ENCODE data around the gene PEX19. TPM values are rescaled to one million over a fixed set of nuclear protein-coding genes. Genes with fewer than 3 reads are reported as not detected.

The PEX19 gene
- total RNA-seq (2022; extraction: Qiagen RNA extraction) = 20.8 to 25.2 TPM (median 23.4 TPM) in 5 replicates

DNA sequence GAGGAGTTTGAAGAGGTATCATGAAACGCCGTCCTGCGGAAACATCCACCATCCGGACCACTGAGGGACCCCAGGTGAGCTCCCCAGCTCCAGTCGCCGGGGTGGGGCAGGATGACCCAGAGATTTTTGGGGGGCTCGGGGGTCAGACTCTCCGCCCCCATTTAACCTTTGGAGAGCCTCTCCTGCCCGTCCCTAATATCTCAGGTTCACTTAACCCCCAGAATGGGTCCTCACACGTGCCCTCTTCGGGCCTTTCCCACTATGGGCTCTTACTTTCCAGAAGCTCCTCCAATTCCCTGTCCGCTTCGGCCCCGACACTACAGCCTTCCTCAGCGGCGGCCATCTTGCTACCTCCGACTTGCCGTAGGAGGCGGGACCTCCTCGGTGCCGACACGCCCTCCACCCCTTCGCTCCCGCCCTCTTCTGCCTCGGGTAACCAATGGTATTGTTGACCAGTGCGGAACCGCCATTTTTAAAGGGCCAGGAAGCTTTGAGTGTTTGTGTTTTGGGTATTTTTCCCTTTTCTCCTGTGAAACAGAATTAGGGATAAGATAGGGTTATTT lies at the start of gene PEX19:
TSS of gene PEX19 (minus strand) at position 352 of the 563 bp plus-strand sequence. CDS start at position 343, 9 bp downstream.

DNA sequence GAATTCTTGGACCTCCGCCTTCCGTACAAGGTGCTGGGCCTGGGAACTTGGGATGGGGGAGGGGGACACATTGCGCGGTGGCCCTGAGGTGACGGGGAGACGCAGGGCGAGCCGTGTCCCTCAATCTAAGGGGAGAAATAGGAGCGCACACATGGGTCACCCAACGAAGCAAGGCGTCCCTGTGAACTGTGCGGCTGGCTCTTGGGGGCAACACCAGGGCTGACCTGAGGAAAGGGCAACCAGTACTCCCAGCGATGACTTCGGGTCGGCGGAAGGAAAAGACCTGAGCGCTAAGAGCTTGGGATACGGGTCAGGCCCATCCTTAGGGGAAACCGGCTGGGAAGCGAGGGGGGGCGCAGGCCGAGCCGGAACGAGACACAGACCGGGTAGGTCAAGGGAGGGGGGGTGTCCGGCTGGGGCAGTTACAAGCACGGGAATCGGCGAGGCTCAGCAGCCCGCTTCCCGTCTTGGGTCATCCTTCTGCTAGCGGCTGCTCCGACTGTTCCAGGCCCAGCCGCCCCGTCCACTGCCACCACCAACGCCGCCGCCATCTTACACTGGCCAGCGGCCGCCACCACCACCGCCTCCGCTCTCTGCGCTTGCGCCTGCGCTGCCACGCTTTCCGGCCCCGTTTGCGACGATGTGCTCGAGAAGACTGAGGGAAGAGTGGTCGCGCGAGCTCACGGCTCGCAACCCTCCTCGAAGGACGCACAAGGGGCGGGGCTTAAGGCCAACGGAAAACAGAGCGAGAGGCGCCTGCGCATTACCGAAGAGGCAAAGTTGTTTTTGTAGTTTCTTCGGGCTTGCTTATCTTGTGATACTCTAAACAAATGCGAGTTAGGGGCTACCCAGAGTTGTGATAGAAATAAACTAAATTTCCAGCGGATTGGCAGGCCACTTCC lies 22.8 kb downstream of the PEX19 start, which contains the start of gene DCAF8:
TSS of gene DCAF8 (minus strand) at position 657 of the 902 bp plus-strand sequence. CDS start 18,541 bp downstream, outside the sequence.

Other genes with a start within 250 kb of the PEX19 start
- not detected in 5 replicates for gene KCNJ10, start 215.0 kb downstream of the PEX19 start, total RNA-seq (2022; extraction: Qiagen RNA extraction)
- gene KCNJ9, start 203.6 kb downstream of the PEX19 start, total RNA-seq (2022; extraction: Qiagen RNA extraction) = not detected in 5 replicates
- gene IGSF8, start 186.5 kb downstream of the PEX19 start, total RNA-seq (2022; extraction: Qiagen RNA extraction) = 5.7 to 9.9 TPM (median 8.8 TPM) in 5 replicates
- 0.05 to 0.19 TPM (median 0.08 TPM) in 5 replicates for gene ATP1A2, start 169.4 kb downstream of the PEX19 start, total RNA-seq (2022; extraction: Qiagen RNA extraction)
- not detected in 5 replicates for gene ATP1A4, start 133.5 kb downstream of the PEX19 start, total RNA-seq (2022; extraction: Qiagen RNA extraction)
- gene CASQ1, start 94.6 kb downstream of the PEX19 start, total RNA-seq (2022; extraction: Qiagen RNA extraction) = 0.14 TPM in 1 of 5 replicates, not detected in the others
- 184 to 201 TPM (median 189 TPM) in 5 replicates for gene PEA15, start 79.7 kb downstream of the PEX19 start, total RNA-seq (2022; extraction: Qiagen RNA extraction)
- 35.2 to 54.7 TPM (median 50.2 TPM) in 5 replicates for gene DCAF8, start 22.6 kb downstream of the PEX19 start, total RNA-seq (2022; extraction: Qiagen RNA extraction)
- 77.3 to 90.4 TPM (median 86.3 TPM) in 5 replicates for gene COPA, start 58.1 kb upstream of the PEX19 start, total RNA-seq (2022; extraction: Qiagen RNA extraction)
- gene NCSTN, start 58.2 kb upstream of the PEX19 start, total RNA-seq (2022; extraction: Qiagen RNA extraction) = 41.5 to 54.5 TPM (median 51.5 TPM) in 5 replicates
- gene NHLH1, start 81.9 kb upstream of the PEX19 start, total RNA-seq (2022; extraction: Qiagen RNA extraction) = 0.33 to 0.83 TPM (median 0.44 TPM) in 5 replicates
- 0.62 to 0.80 TPM (median 0.74 TPM) in 5 replicates for gene VANGL2, start 115.4 kb upstream of the PEX19 start, total RNA-seq (2022; extraction: Qiagen RNA extraction)
- gene SLAMF6, start 238.1 kb upstream of the PEX19 start, total RNA-seq (2022; extraction: Qiagen RNA extraction) = not detected in 5 replicates